ENCODE data around the gene MAP3K5. TPM values are rescaled to one million over a fixed set of nuclear protein-coding genes. Genes with fewer than 3 reads are reported as not detected.

MAP3K5 gene, protein sequence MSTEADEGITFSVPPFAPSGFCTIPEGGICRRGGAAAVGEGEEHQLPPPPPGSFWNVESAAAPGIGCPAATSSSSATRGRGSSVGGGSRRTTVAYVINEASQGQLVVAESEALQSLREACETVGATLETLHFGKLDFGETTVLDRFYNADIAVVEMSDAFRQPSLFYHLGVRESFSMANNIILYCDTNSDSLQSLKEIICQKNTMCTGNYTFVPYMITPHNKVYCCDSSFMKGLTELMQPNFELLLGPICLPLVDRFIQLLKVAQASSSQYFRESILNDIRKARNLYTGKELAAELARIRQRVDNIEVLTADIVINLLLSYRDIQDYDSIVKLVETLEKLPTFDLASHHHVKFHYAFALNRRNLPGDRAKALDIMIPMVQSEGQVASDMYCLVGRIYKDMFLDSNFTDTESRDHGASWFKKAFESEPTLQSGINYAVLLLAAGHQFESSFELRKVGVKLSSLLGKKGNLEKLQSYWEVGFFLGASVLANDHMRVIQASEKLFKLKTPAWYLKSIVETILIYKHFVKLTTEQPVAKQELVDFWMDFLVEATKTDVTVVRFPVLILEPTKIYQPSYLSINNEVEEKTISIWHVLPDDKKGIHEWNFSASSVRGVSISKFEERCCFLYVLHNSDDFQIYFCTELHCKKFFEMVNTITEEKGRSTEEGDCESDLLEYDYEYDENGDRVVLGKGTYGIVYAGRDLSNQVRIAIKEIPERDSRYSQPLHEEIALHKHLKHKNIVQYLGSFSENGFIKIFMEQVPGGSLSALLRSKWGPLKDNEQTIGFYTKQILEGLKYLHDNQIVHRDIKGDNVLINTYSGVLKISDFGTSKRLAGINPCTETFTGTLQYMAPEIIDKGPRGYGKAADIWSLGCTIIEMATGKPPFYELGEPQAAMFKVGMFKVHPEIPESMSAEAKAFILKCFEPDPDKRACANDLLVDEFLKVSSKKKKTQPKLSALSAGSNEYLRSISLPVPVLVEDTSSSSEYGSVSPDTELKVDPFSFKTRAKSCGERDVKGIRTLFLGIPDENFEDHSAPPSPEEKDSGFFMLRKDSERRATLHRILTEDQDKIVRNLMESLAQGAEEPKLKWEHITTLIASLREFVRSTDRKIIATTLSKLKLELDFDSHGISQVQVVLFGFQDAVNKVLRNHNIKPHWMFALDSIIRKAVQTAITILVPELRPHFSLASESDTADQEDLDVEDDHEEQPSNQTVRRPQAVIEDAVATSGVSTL (N-terminal part only)
- 0.70 TPM for polyA plus RNA-seq (2012; ENCODE audit: insufficient read length, low read depth)

DNA sequence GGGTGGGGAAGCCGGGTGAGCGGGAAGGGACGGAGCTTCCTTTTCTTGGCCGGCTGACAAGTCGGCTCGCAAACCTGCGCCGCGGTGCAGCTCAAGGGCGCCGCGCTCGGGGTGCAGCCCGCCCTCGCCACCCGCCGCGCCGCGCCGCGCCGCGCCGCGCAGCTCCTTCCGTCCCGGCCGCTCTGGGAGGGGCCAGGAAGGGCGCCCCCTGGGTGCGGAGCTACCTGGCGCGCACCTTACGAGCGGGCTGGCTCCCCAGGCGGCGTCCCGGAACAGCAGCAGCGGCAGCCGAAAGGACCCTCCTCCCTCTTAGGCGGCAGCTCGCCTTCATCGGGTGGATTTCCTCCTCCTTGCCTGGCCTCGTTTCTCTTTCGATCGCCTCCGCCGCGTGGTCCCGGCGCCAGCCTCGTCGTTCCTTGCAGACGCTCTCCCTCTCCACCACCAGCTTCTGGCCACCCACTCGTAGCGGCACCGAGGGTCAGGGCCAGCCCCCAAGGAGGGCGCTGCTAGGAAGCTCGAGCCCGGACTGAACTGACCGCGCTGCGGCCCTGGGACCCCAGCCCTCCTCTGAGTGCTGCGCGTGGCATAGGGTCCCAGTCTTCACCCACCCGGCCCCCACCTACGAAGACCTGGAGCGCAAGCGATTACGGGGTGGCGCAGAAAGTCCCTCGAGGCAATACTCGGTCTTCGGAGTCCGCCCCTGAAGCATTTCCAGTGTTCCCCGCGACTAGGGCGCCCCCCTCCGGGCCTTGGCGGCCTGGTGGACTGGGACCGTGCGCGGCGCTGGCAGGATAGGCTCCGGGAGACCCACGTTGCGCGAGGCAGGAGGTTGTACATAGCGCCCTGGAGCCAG is at the start of gene MAP3K5:
Gene MAP3K5, minus strand, starts transcription at position 68 of the 853 bp plus-strand sequence. CDS start 320 bp downstream, outside the sequence.
- TF ChIP-seq POLR2AphosphoS5 (IDR thresholded peaks at IDR 0.05; ENCODE audit: low read depth, low read length) (no peak), FOXP2 (optimal IDR thresholded peaks at IDR 0.05; ENCODE audit: borderline replicate concordance, extremely low read depth, extremely low read length, insufficient read depth) (peak; percentile 18)

DNA sequence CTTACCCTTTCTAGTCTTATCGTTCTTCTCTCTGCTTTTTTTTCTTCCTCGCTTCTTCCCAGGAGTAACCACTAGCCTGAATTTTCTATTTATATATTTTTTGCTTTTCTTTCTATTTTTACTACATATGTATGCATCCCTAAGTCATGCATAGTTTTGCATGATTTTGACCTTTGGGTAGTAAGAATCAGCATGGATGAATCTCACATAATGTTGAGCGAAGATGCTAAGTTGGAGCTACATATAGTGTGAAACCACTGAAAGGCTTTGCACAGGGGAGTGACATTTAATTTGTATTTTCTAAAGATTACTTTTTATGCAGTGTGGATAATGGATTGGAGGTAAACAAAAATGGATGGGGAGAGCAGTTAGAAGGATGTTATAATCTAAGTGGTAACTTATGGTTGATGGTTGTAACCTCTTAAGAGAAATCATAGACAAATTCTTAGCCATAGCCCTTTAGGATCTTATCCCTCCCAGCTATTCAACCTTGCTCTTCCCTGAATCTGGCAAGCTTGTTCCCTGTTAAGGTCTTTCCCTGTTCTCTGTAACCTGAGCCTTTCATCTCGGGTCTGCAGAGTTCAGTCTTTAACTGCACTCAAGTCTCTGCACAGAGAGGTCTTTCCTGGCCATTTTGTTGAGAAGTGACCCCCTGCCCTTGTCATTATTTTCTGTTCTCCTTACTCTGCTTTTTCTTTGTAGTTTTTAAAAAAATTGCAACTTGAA is 48.2 kb upstream of the MAP3K5 start:
- TF ChIP-seq, protein P1, sequence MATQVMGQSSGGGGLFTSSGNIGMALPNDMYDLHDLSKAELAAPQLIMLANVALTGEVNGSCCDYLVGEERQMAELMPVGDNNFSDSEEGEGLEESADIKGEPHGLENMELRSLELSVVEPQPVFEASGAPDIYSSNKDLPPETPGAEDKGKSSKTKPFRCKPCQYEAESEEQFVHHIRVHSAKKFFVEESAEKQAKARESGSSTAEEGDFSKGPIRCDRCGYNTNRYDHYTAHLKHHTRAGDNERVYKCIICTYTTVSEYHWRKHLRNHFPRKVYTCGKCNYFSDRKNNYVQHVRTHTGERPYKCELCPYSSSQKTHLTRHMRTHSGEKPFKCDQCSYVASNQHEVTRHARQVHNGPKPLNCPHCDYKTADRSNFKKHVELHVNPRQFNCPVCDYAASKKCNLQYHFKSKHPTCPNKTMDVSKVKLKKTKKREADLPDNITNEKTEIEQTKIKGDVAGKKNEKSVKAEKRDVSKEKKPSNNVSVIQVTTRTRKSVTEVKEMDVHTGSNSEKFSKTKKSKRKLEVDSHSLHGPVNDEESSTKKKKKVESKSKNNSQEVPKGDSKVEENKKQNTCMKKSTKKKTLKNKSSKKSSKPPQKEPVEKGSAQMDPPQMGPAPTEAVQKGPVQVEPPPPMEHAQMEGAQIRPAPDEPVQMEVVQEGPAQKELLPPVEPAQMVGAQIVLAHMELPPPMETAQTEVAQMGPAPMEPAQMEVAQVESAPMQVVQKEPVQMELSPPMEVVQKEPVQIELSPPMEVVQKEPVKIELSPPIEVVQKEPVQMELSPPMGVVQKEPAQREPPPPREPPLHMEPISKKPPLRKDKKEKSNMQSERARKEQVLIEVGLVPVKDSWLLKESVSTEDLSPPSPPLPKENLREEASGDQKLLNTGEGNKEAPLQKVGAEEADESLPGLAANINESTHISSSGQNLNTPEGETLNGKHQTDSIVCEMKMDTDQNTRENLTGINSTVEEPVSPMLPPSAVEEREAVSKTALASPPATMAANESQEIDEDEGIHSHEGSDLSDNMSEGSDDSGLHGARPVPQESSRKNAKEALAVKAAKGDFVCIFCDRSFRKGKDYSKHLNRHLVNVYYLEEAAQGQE (IDR thresholded peaks at IDR 0.05; ENCODE audit: insufficient read depth in 1 of 2, low read depth in 2 of 2, low read length in 2 of 2): no peak
- TF ChIP-seq FOXP2 (optimal IDR thresholded peaks at IDR 0.05; ENCODE audit: borderline replicate concordance, extremely low read depth, extremely low read length, insufficient read depth) (no peak), TAF1 (IDR thresholded peaks at IDR 0.05; ENCODE audit: borderline replicate concordance, insufficient read depth, low read length) (no peak), SIN3A (IDR thresholded peaks at IDR 0.05; ENCODE audit: borderline replicate concordance, insufficient read depth, low read length) (no peak), POLR2AphosphoS5 (IDR thresholded peaks at IDR 0.05; ENCODE audit: low read depth, low read length) (no peak)

DNA sequence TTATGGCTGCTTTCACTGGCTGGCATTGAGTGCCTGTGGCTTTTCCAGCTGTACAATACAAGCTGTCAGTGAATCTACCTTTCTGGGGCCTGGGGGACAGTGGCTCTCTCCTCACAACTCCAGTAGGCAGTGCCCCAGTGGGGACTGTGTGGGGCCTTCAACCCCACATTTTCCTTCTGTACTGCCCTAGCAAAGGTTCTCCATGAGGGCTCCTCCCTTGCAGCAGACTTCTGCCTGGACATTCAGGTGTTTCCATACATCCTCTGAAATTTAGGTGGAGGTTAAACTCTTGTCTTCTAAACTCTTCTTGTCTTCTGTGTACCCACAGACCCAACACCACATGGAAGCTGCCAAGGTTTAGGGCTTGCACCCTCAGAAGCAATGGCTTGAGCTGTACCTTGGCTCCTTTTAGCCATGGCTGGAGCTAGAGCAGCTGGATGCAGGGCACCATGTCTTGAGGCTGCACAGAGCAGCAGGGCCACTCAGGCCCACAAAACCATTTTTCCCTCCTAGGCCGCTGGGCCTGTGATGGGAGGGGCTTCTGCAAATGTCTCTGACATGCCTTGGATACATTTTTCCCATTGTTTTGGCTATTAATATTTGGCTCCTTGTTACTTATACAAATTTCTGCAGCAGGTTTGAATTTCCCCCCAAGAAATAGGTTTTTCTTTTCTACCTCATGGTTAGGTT is 39.7 kb upstream of the MAP3K5 start:
- TF ChIP-seq POLR2AphosphoS5 (IDR thresholded peaks at IDR 0.05; ENCODE audit: low read depth, low read length): no peak
- no peak for TF ChIP-seq TAF1 (IDR thresholded peaks at IDR 0.05; ENCODE audit: borderline replicate concordance, insufficient read depth, low read length)
- no peak for TF ChIP-seq SIN3A (IDR thresholded peaks at IDR 0.05; ENCODE audit: borderline replicate concordance, insufficient read depth, low read length)
- TF ChIP-seq FOXP2 (optimal IDR thresholded peaks at IDR 0.05; ENCODE audit: borderline replicate concordance, extremely low read depth, extremely low read length, insufficient read depth): no peak
- TF ChIP-seq, protein P1 (IDR thresholded peaks at IDR 0.05; ENCODE audit: insufficient read depth in 1 of 2, low read depth in 2 of 2, low read length in 2 of 2): no peak

DNA sequence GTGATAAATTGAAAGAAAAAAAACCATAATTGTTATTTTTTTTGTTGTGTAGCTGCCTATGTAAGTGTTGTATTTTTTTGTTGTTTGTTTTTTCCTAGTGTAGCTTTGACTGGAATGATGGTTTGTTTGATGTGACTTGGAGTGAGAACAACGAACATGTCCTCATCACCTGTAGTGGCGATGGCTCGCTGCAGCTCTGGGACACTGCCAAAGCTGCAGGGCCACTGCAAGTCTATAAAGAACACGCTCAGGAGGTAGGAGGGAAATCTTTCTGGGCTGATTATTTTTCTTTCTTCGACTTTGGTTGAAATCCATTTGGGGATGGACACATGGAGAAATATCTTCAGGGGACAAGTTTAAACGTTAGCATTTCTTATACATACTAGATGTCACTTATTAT is 33.9 kb upstream of the MAP3K5 start:
- TF ChIP-seq FOXP2 (optimal IDR thresholded peaks at IDR 0.05; ENCODE audit: borderline replicate concordance, extremely low read depth, extremely low read length, insufficient read depth) (no peak), SIN3A (IDR thresholded peaks at IDR 0.05; ENCODE audit: borderline replicate concordance, insufficient read depth, low read length) (no peak)

DNA sequence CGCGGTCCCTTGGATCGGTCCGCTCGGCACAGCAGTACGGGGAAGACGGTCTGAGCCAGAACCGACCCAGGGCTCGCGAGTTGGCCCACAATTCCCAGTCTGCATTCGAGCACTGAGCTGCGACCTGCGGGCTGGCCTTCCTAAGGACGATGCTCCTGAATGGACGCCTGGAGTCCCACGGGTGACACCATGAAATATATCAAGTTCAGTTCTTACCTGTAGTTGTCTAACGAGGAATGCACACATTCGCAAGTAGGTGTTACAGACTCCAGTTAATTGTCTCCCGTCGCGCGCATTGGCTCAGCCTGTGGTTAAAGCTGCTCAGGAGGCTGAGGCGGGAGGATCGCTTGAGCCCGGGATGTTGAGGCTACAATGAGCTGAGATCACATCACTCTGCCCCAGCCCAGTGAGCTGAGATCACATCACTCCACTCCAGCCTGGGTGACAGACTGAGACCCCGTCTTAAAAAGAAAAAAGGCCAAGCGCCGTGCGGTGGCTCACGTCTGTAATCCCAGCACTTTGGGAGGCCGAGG is 30.9 kb upstream of the MAP3K5 start:
- TF ChIP-seq TAF1 (IDR thresholded peaks at IDR 0.05; ENCODE audit: borderline replicate concordance, insufficient read depth, low read length) (no peak), SIN3A (IDR thresholded peaks at IDR 0.05; ENCODE audit: borderline replicate concordance, insufficient read depth, low read length) (no peak), POLR2AphosphoS5 (IDR thresholded peaks at IDR 0.05; ENCODE audit: low read depth, low read length) (no peak), FOXP2 (optimal IDR thresholded peaks at IDR 0.05; ENCODE audit: borderline replicate concordance, extremely low read depth, extremely low read length, insufficient read depth) (no peak)
- TF ChIP-seq, protein P1 (IDR thresholded peaks at IDR 0.05; ENCODE audit: insufficient read depth in 1 of 2, low read depth in 2 of 2, low read length in 2 of 2): no peak
